ENCODE measurements around the gene FHL5.

DNA sequence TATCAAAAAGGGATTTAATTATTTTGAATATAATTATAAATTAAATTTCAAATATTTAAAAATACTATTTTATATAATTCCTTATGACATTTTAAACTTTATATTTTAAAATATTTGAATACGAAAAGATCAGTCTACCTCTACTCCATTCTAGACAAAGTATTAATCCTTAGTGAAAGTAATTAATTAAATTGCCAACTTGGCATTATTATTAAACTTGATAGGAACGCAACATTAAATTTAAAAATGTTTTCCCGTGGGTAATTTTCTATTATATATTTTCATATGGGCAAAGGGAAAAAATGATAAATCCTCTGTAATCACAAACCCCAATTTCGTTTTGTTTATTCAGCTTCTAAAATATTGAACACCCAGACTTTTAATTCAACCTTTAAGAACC is 8.4 kb upstream of the FHL5 start:
- TF ChIP-seq, protein P1, sequence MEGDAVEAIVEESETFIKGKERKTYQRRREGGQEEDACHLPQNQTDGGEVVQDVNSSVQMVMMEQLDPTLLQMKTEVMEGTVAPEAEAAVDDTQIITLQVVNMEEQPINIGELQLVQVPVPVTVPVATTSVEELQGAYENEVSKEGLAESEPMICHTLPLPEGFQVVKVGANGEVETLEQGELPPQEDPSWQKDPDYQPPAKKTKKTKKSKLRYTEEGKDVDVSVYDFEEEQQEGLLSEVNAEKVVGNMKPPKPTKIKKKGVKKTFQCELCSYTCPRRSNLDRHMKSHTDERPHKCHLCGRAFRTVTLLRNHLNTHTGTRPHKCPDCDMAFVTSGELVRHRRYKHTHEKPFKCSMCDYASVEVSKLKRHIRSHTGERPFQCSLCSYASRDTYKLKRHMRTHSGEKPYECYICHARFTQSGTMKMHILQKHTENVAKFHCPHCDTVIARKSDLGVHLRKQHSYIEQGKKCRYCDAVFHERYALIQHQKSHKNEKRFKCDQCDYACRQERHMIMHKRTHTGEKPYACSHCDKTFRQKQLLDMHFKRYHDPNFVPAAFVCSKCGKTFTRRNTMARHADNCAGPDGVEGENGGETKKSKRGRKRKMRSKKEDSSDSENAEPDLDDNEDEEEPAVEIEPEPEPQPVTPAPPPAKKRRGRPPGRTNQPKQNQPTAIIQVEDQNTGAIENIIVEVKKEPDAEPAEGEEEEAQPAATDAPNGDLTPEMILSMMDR (IDR thresholded peaks at IDR 0.05) = no peak
- no peak for TF ChIP-seq POLR2AphosphoS5 (IDR thresholded peaks at IDR 0.05)

Measured in sigmoid colon (tissue), 4 donors.